NCI-H345 treated with DMSO at 0.1 percent for 48 hours (cell line): Measurements from ENCODE around the gene ICA1.
A peak's percentile ranks its signal among the peaks of the same experiment; 100 is the strongest.
"Not testable (repeated sequence)": the region's sequence is repeated elsewhere in the genome, so short reads cannot be mapped to it uniquely, and the experiment has no call there.

ENCODE experiments used
- DNase-seq: peaks from one replicate; lab custom pipeline; 2025; ENCODE audit not compliant: unreplicated experiment; lab: John Stamatoyannopoulos, UW

The ICA1 gene

GRCh38 chr7:8261711-8262695, at the start of gene ICA1:
Gene ICA1, minus strand, starts transcription at chr7:8262167. Its CDS starts 26,241 bp downstream, at chr7:8235926.
- peak; percentile 87 for DNase-seq

- no peak for DNase-seq
Measured at GRCh38 chr7:8310876-8311275, 48.9 kb upstream of the ICA1 start.

- DNase-seq = no peak
Measured at GRCh38 chr7:8305625-8306388, 43.8 kb upstream of the ICA1 start.

GRCh38 chr7:8305104-8305503, 43.1 kb upstream of the ICA1 start:
- DNase-seq = no peak

- DNase-seq = no peak
Measured at GRCh38 chr7:8303904-8304528, 42.0 kb upstream of the ICA1 start.

GRCh38 chr7:8297023-8297422, 35.1 kb upstream of the ICA1 start:
- not testable (repeated sequence) for DNase-seq

GRCh38 chr7:8296362-8296659, 34.3 kb upstream of the ICA1 start:
- no peak for DNase-seq

- DNase-seq = peak; percentile 89
Measured at GRCh38 chr7:8295638-8296361, 33.8 kb upstream of the ICA1 start.

GRCh38 chr7:8291397-8292141, 29.6 kb upstream of the ICA1 start:
- no peak for DNase-seq

- peak; percentile 96 for DNase-seq
Measured at GRCh38 chr7:8290645-8291308, 28.8 kb upstream of the ICA1 start.

- no peak for DNase-seq
Measured at GRCh38 chr7:8286118-8286517, 24.2 kb upstream of the ICA1 start.

- no peak for DNase-seq
Measured at GRCh38 chr7:8285155-8285554, 23.2 kb upstream of the ICA1 start.

GRCh38 chr7:8284606-8285005, 22.6 kb upstream of the ICA1 start:
- DNase-seq = peak; percentile 21

- no peak for DNase-seq
Measured at GRCh38 chr7:8283968-8284367, 22.0 kb upstream of the ICA1 start.

- no peak for DNase-seq
Measured at GRCh38 chr7:8282871-8283270, 20.9 kb upstream of the ICA1 start.

GRCh38 chr7:8282162-8282561, 20.2 kb upstream of the ICA1 start:
- DNase-seq = no peak

GRCh38 chr7:8278183-8278582, 16.2 kb upstream of the ICA1 start:
- DNase-seq = peak; percentile 15

GRCh38 chr7:8277394-8277982, 15.5 kb upstream of the ICA1 start:
- peak; percentile 19 for DNase-seq

- DNase-seq = no peak
Measured at GRCh38 chr7:8274589-8274988, 12.6 kb upstream of the ICA1 start.
